HG03066 (cell line): ENCODE data around the gene SPDYE2B.
"Not testable (repeated sequence)": the region's sequence is repeated elsewhere in the genome, so short reads cannot be mapped to it uniquely, and the experiment has no call there.

Source experiments
- ATAC-seq: cut with Tn5 transposase; IDR thresholded peaks from one replicate; pipeline ENCODE4 v1.9.1; 2021; ENCODE audit warnings: low read depth; ENCODE audit not compliant: unreplicated experiment

SPDYE2B gene

DNA sequence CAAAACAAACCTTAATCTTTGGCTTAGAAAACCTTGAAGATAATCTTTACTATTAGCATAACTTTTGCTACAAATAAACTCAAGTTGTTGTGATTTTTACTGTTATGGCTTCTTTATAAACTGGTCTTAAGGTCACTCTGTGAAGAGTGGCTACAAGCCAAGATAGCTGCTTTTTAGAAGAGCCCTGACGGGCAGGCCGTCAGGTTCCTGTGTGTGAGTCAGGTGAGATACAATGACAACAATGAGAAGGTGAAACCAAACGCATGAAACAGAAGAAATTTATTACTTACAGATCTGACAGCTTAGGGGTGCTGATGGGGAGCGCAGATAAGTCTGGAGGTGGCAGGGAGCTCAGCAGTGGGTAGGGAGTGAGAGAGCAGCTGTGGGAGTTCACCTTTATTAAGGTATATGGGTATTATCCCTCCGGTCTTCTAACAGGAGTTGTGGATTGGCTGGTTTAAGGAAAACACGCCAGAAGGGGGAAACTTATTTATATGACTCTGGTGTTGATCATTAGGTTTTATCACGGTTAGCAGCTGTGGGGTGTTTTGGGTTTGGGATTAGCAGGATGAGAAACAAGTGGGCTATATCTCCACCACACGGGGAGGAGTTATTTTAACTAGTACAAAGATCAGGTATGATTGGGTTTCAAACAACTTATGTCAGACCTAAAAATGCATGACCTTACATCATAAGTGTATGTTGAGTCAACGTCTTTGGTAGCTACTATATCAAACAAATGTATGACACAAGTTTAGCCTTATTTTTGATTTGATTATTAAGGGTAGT, 49.0 kb downstream of the SPDYE2B start:
- ATAC-seq: not testable (repeated sequence)
